Measurements from ENCODE around the gene NPBWR2.

Gene NPBWR2

DNA sequence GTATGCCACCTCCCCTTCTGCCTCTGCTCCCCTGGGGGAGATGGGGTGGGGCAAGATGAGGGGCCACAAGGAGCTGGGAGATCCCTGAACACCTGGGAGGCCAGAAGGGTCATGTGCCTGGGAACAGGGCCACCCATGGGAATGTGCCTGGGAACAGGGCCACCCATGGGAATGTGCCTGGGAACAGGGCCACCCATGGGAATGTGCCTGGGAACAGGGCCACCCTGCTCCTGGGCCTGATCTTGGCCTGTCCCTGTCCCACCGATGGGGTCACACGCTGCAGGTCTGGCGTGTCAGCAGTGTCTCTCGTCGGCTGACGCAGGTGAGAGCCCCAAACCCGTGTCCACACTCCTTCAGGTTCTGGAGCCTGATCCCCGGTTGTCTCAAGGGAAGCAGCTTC is 32.4 kb downstream of the NPBWR2 start:
- no peak for DNase-seq (ENCODE audit: low read depth in 2 of 2, low spot score in 1 of 2)

- DNase-seq (ENCODE audit: low read depth in 2 of 2, low spot score in 1 of 2) = no peak
Observed at GRCh38 chr20:64074184-64074789, 33.1 kb downstream of the NPBWR2 start.

DNA sequence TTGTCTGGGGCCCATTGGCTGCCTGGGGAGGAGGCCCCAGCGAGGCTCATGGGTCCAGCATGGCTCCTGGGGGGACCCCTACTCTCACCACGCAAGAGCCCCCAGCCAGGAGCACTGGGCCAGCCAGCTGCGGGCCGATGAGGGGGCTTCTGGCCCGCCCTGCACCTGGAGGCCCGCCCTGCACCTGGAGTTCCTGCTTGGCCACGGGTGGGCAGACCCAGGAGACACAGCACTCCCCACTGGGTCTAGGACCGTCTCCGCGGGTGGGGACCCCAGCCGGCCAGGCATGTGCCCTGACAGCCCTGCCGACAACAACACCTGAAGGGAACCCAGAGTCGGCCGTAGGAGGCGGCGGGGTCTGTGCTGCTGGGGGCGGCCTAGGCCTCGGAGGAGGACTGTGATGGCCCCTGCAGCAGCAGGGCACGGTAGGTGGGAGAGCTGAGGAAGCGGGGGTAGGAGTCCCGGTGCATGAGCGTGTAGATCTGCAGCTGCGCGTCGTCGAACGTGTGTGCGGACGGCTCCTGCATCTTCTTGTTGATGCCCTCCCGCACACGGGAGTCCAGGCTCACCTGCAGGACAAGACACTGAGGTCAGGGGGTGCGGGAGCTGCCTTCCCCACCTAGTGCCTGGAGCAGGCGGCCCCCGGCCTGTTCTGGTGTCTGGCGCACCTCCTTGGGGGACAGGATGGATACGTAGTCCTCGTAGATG is 33.7 kb downstream of the NPBWR2 start:
- DNase-seq (ENCODE audit: low read depth in 2 of 2, low spot score in 1 of 2) = no peak

- no peak for DNase-seq (ENCODE audit: low read depth in 2 of 2, low spot score in 1 of 2)
Observed at GRCh38 chr20:64072498-64073063, 34.8 kb downstream of the NPBWR2 start.

DNA sequence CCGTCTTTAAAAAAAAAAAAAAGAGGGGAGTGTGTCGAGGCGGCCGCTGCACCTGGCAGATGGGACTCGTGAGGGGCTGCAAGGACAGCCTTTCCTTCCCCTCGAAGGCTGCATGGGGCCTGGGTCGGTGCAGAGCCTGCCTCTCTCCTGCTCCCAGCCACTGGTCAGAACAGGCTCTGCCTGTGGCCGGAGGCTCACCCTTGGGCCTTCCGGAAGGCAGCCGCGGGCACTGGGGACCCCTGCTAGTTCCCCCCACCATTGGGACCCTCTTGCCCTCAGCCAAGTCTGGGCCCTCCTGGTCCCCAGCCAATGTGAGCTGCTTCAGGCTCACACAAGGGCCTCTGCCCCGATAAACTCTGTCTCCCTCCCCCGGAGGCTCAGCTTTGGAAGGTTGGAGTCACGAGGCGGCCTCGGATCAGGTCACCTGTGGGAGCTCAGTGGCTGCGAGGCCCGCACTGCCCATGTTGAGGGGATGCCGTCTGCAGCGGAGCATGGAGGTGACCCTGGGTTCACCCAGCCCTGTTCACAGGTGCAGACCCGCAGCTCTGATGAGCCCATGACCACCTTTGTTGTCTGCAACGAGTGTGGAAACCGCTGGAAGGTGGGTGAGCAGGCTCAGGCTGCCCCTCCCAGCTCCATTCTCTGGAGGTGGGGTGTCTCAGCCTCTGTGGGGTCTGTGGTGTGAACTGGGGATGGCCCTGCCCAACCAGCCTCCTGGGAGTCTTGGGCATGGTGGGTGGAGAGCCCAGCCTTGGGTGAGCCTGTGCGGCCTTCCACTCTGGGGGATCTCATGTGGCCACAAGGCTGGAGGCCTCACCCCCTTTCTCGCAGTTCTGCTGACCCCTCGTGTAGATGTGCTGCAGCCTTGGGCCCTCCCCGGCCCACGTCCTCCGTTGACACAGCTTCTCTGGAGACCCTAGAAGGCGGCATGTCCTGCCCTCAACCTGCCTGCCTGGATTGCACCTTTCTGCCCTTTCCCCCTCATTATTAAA is 35.7 kb downstream of the NPBWR2 start:
- DNase-seq (ENCODE audit: low read depth in 2 of 2, low spot score in 1 of 2) = no peak

DNA sequence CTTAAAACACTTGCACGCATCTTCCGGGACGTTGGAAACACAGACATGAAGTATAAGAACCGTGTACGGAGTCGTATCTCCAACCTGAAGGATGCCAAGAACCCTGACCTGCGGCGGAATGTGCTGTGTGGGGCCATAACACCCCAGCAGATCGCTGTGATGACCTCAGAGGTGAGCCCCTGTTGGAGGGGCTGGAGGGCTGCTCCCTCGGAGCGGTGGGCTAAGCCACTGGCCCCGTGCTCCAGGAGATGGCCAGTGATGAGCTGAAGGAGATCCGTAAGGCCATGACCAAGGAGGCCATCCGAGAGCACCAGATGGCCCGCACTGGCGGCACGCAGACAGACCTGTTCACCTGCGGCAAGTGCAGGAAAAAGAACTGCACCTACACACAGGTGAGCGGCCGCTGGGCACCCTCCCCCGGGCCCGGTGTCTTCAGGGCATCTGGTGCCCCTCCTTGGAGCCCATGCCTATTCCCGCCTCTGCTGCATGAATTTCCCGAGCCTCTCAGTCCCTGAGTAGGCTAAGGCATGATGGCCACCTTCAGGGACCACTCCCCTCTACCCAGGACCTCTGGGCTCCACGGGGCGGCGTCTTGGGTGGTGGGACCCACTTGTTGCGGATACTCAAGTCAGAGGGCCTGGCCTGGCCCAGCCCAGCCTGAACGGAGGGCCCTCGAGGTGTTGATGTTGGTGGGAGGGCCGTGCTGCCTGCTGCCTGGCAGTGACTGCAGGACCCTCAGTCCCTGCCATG is 36.9 kb downstream of the NPBWR2 start:
- no peak for DNase-seq (ENCODE audit: low read depth in 2 of 2, low spot score in 1 of 2)

DNA sequence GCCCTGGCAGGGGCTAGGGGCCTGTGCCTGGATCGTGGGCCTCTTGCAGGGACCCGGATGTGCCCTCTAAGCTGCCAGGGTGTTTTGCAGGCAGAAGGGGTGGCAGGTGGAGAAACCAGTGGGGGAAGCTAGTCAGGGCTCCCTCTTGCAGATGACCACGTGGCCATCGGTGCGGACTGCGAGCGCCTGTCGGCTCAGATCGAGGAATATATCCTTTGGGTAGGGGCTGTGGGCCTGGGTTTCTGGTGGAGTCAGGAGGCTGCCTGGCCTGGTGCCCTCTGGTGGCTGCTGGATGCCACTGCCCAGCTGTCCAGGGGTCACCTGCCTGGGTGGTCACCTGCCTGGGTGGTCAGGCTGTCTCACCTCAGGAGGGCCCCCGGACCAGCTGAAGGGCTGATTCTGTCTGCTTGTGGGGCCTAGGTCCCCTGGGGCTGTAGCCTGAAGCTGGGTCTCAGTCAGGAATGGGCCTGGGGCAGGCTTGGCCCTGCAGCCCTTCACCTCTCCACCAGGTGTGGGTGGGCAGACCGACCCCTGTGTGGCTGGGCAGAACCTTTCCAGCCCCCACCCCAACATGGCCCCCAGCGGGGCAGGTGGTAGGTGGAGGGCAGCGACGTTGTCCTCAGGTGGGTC is 37.6 kb downstream of the NPBWR2 start:
- no peak for DNase-seq (ENCODE audit: low read depth in 2 of 2, low spot score in 1 of 2)

DNA sequence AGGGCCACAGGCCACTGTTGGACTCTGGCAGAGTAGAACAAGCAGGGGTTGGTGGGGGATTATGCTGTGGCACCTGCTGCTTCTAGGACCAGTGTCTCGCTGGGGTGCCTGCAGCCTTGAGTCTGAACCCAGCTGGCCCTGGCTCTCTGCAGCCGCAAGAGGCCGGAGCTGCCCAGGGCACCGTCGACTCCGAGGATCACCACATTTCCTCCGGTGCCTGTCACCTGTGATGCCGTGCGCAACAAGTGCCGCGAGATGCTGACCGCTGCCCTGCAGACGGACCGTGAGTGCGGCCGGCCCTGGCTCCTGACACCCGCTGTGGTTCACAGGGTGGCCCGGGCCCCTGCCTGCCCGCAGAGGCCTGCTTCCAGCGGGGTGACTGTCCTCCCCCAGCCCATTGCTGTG is 38.2 kb downstream of the NPBWR2 start:
- DNase-seq (ENCODE audit: low read depth in 2 of 2, low spot score in 1 of 2) = no peak

GRCh38 chr20:64068386-64069208 is 38.8 kb downstream of the NPBWR2 start:
- no peak for DNase-seq (ENCODE audit: low read depth in 2 of 2, low spot score in 1 of 2)

DNA sequence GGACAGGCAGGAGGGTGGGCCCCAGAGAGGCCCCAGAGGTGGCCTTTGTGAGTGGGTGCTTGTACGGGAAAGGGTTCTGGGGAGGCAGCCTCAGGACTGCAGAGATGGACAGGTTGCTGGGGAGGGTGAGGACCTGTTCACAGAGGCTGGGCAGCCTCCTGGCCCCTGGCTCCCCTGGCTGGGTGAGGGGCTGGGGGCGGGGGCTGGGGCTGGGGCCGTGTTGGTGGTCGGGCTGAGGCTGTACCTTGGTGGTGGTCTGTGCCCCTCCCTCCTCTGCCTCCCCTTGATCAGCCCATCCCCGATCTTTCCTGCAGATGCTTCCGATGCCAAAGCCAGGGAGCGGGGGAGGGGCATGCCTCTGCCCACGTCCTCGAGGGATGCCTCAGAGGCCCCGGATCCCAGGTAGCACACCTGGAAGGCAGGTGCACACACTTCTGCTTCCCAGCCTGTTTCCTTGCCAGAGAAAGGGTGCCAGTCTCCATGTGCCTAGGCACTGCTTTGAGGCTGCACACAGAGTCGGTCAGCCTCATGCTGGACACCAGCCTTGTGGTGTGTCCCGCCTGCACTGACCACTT is 39.5 kb downstream of the NPBWR2 start:
- DNase-seq (ENCODE audit: low read depth in 2 of 2, low spot score in 1 of 2) = no peak

- DNase-seq (ENCODE audit: low read depth in 2 of 2, low spot score in 1 of 2) = no peak
Observed at GRCh38 chr20:64067005-64067632, 40.2 kb downstream of the NPBWR2 start.

DNA sequence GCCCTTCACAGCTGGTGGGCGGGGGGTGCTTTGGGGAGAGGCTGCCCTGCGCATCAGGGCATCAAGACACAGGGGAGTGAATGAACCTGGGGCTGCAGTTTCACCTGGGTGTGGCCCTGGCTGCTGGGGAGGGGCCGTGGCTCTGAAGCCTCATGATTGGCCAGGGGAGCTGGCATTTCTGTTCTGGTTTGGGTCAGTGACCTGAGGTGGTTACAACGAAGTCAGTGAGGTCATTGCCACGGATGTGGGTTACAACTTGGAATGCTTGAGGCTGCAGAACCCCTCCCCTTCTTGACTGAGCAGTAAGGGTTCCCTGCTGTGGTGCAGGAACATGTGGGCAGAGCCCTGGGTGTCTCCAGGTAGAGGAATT is 41.4 kb downstream of the NPBWR2 start:
- no peak for DNase-seq (ENCODE audit: low read depth in 2 of 2, low spot score in 1 of 2)

- no peak for DNase-seq (ENCODE audit: low read depth in 2 of 2, low spot score in 1 of 2)
Observed at GRCh38 chr20:64065062-64065973, 42.0 kb downstream of the NPBWR2 start.

DNA sequence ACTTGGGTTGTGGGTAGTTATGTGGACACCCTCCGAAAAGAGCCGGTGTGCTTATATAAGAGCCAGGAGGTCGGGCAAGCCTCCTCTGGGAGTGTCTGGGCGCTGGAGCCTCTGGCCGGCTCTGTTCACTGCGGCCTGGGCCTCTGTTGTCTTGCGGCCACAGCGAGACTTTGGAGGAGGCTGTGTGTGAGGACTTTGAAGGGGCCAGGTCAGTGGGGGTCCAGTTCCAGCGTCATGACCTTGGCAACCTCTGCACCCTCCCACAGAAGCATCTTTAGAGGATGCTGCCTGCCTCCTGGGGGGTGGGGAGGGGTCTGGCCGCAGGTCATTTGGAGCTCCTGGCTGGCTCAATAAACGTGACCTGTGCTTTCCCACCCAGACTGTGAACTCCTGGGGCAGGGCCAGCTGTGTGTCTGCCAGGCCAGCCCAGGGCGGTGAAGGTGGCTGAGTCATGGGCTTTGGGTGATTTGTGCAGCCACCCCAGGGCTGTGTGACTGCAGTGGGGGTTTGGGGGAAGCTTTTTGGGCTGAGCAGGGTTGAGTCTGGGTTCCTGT is 43.1 kb downstream of the NPBWR2 start:
- no peak for DNase-seq (ENCODE audit: low read depth in 2 of 2, low spot score in 1 of 2)

DNA sequence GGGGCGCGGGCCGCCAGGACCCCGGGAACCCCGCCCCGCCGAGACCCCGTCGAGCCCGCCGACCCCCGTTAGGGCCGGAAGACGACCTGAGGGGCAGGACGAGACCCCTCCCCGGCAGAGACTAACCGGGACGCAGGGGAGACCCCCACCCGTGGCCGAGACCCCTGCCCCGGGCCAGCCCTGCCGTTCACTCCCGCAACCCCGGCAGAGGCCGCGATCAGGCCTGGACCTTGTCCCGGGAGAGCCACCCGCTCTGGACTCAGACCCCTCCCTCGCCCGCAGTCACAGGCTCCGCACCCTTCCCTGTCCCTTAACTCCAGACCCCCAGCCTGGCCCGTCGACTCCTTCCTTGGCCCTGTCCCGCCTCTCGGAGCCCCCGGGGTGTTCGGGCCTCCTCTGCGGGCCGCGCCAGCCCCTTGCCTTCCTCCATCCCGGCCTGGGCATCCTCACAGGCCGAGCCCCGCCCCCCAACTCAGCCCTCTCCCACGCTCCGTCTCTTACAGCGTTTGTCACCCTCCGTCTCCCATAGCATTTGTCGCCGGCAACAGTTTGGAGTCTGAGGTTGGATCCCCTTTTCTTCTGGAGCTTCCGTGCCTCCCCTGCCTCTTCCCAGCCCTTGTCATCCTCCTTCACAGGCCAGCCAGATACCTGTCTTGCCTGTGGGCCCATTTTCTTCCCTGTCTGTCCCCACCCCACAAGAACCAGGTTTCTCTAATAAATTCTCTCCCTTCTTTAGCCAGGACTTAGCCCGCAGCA is 43.8 kb downstream of the NPBWR2 start:
- DNase-seq (ENCODE audit: low read depth in 2 of 2, low spot score in 1 of 2) = no peak

DNA sequence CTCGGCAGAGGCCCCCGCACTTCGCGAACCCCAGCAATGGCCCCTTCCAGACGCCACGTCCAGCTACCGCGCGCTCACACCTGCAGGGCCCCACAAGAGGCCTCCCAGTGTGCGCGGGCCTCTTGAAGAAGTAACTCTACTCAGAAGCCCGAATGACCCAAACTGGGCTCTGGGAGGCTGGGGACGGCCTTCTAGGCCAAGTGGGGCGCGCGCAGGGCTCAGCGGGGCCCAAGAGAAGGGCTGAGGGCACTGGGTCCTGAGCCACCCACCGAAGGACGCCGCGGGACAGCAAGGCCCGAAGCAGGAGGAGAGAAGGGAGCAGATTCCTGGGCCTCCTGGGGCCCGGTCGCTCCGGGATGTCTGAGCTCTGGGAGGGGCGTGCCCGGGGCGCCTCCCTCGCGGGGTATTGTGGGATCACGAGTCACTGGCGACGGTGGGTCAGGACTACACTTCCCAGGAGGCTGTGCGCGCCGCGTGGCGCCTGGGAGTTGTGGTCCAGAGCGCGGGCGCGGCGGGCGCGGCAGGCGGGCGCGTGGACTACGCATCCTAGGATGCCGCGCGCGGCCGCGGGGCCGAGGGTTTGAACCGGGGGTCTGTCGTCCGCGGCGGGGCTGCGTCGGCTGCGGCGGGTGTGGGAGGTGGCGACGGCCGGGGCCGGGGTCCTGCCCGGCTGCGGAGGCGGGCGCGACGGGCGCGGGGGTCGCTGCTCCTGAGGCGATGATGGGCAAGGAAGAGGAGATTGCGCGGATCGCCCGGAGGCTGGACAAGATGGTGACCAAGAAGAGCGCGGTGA is 44.6 kb downstream of the NPBWR2 start, which contains the start of gene TCEA2:
TSS of gene TCEA2 (plus strand) at position 603 of the 793 bp plus-strand sequence. CDS start at position 718, 115 bp downstream.
- DNase-seq (ENCODE audit: low read depth in 2 of 2, low spot score in 1 of 2) = peak; percentile 83 to 89
